Panc1 (cell line): ENCODE data around the gene TMEM203. TPM values are rescaled to one million over a fixed set of nuclear protein-coding genes. Genes with fewer than 3 reads are reported as not detected.

Experiments used
- ATAC-seq: fragments of 200-7000 bp; cut with Tn5 transposase; 2 replicates; pipeline ENCODE4 v1.9.1; 2020; ENCODE audit warnings: mild to moderate bottlenecking, moderate library complexity
- Bru-seq: library from RNA; stranded (reverse); fragments of 400-500 nt; gene quantifications from one replicate; lab custom pipeline; 2021; lab: Mats Ljungman, UMichigan
- BruChase-seq, 2 experiments: library from RNA; stranded (reverse); fragments of 400-500 nt; gene quantifications; one replicate each; lab custom pipeline; 2021; lab: Mats Ljungman, UMichigan
- BruUV-seq: library from RNA; stranded (reverse); fragments of 400-500 nt; replicated peaks from 2 replicates; lab custom pipeline; 2021; lab: Mats Ljungman, UMichigan
- CTCF ChIA-PET: fragments of 300-600 bp; sonication (Branson Sonifier 250); formaldehyde crosslinking; loops from one replicate; lab custom pipeline; 2022; ENCODE audit warnings: antibody characterized with exemption; lab: Charles Lee
- POLR2A ChIA-PET: fragments of 300-600 bp; sonication (Branson Sonifier 250); formaldehyde crosslinking; loops from one replicate; lab custom pipeline; 2022; ENCODE audit warnings: antibody characterized with exemption; lab: Charles Lee
- DNase-seq: peaks from one replicate; pipeline ENCODE4 v3.0.0-alpha.2; 2010; ENCODE audit warnings: low read depth, low spot score
- H3K27ac ChIP-seq: 2 replicates; pipeline ENCODE4 v1.5.1; 2011; ENCODE audit warnings: mild to moderate bottlenecking, low read length, inconsistent platforms
- H3K27me3 ChIP-seq: fragments of 200-500 bp; sonication (Bioruptor generic); 2 replicates; pipeline ENCODE4 v1.6.0; 2014; ENCODE audit warnings: low read length, inconsistent platforms; ENCODE audit not compliant: control insufficient read depth, insufficient read depth
- H3K36me3 ChIP-seq: fragments of 200-500 bp; sonication (Bioruptor generic); 2 replicates; pipeline ENCODE4 v1.5.1; 2014; ENCODE audit warnings: inconsistent platforms, mild to moderate bottlenecking, low read length, moderate library complexity; ENCODE audit not compliant: control insufficient read depth, insufficient read depth
- H3K4me1 ChIP-seq: 2 replicates; pipeline ENCODE4 v1.5.1; 2011; ENCODE audit warnings: inconsistent platforms, mild to moderate bottlenecking, low read length, moderate library complexity; ENCODE audit not compliant: control insufficient read depth, insufficient read depth
- H3K4me3 ChIP-seq, 2 experiments: 2 replicates each; pipeline ENCODE4 v1.5.1; 2011 to 2012; ENCODE audit warnings: low read depth in 2 of 2, low read length in 2 of 2, mild to moderate bottlenecking in 2 of 2, inconsistent platforms in 1 of 2, moderate library complexity in 1 of 2
- H3K9me3 ChIP-seq: fragments of 200-500 bp; sonication (Bioruptor generic); 2 replicates; pipeline ENCODE4 v1.5.1; 2014; ENCODE audit warnings: low read depth, mild to moderate bottlenecking, inconsistent platforms, low read length, moderate library complexity; ENCODE audit not compliant: control insufficient read depth, insufficient read depth
- CTCF ChIP-seq: fragments of 450-650 bp; IDR thresholded peaks from 2 replicates; pipeline ENCODE4 v1.5.1; 2017; ENCODE audit warnings: mild to moderate bottlenecking
- POLR2AphosphoS5 ChIP-seq: IDR thresholded peaks from 2 replicates; pipeline ENCODE4 v1.6.1; 2012; ENCODE audit warnings: mild to moderate bottlenecking, low read depth, low read length, moderate library complexity
- REST ChIP-seq, 2 experiments: IDR thresholded peaks; 2 replicates each; pipeline ENCODE4 v1.6.1; 2011 to 2012; ENCODE audit warnings: low read depth in 2 of 2, control low read depth in 1 of 2, low read length in 1 of 2, mild to moderate bottlenecking in 1 of 2, moderate library complexity in 1 of 2; ENCODE audit not compliant: insufficient read depth in 1 of 2
- SIN3A ChIP-seq: IDR thresholded peaks from 2 replicates; pipeline ENCODE4 v1.6.1; 2012; ENCODE audit warnings: low read depth, mild to moderate bottlenecking, low read length, moderate library complexity, borderline replicate concordance; ENCODE audit not compliant: insufficient read depth
- in situ Hi-C: cut with HindIII; loops from 2 replicates; pipeline ENCODE4 v1.10.0; 2016; ENCODE audit warnings: low sequenced_read_pairs, low pct_unique_long_range_greater_than_20kb
- intact Hi-C: fragments of 100-400 bp; cut with micrococcal nuclease; formaldehyde crosslinking; loops from one replicate; pipeline ENCODE4 v1.10.0; 2022; ENCODE audit not compliant: unreplicated experiment
- long read RNA-seq: library from polyadenylated mRNA; unstranded; transcript quantifications from one replicate; pipeline ENCODE4 v2.0.0, GENCODE V29; 2021; ENCODE audit not compliant: unreplicated experiment
- polyA plus RNA-seq: library from polyadenylated mRNA; unstranded; fragments of >200 nt; gene quantifications from one replicate; pipeline ENCODE4 v1.2.1, GENCODE V29; 2012; ENCODE audit warnings: missing spikeins; ENCODE audit not compliant: insufficient read length
- total RNA-seq: library from RNA; stranded (reverse); gene quantifications from one replicate; pipeline ENCODE4 v1.2.1, GENCODE V29; 2021; ENCODE audit not compliant: unreplicated experiment

The TMEM203 gene
- total RNA-seq: 25.4 TPM
- polyA plus RNA-seq: 24.8 TPM
- percentile 69 among the genes with signal in this experiment for Bru-seq, nascent RNA
- BruChase-seq, experiment 1, labeled RNA remaining after a 2-hour chase: percentile 93 among the genes with signal in this experiment
- percentile 94 among the genes with signal in this experiment for BruChase-seq, experiment 2, labeled RNA remaining after a 6-hour chase
- long read RNA-seq, transcript TMEM203-201 (1 exons, 1,557 nt): major isoform, 70 of 70 reads
- long read RNA-seq, partial matches to known transcripts: 0 of 70 reads
- long read RNA-seq, other reads (novel, unspliced or antisense): 0 of 70 reads

GRCh38 chr9:137205126-137206069 is at the start of gene TMEM203, which contains the start of gene NDOR1:
Gene TMEM203 (minus strand): TSS chr9:137205648. CDS start chr9:137205414, 234 bp downstream.
Gene NDOR1 (plus strand): TSS chr9:137205700. CDS start chr9:137205778, 78 bp downstream.
- no peaks in the 10 kb centered on the region for H3K27me3 ChIP-seq
- intact Hi-C loops: no loop called here
- no peaks in the 10 kb centered on the region for H3K9me3 ChIP-seq
- peak within 1 kb of the TSS; percentile 87 for H3K27ac ChIP-seq
- no TSS peak for BruUV-seq
- TF ChIP-seq CTCF (no peak), REST (IDR thresholded peaks at IDR 0.05; ENCODE audit: insufficient read depth in 1 of 2, low read depth in 2 of 2, low read length in 1 of 2) (no peak), POLR2AphosphoS5 (peak; percentile 74), SIN3A (peak; percentile 91; the same call in 1 of the 2 replicates)
- H3K4me1 ChIP-seq: peaks cover 22% of the 10 kb centered on the region
- H3K36me3 ChIP-seq: peaks cover 2% of the 10 kb centered on the region; the same call in 1 of the 2 replicates
- CTCF ChIA-PET: no interaction called here
- DNase-seq (no peak), ATAC-seq (peak; percentile 78)
- POLR2A ChIA-PET: interaction anchor here (0.6 kb wide), 1 partner anchor 15 kb away, joined by 3 read pairs; no protein-coding TSS in a partner anchor
- H3K4me3 ChIP-seq: peak within 1 kb of the TSS; percentile 84 to 90
- in situ Hi-C loops: no loop called here

DNA sequence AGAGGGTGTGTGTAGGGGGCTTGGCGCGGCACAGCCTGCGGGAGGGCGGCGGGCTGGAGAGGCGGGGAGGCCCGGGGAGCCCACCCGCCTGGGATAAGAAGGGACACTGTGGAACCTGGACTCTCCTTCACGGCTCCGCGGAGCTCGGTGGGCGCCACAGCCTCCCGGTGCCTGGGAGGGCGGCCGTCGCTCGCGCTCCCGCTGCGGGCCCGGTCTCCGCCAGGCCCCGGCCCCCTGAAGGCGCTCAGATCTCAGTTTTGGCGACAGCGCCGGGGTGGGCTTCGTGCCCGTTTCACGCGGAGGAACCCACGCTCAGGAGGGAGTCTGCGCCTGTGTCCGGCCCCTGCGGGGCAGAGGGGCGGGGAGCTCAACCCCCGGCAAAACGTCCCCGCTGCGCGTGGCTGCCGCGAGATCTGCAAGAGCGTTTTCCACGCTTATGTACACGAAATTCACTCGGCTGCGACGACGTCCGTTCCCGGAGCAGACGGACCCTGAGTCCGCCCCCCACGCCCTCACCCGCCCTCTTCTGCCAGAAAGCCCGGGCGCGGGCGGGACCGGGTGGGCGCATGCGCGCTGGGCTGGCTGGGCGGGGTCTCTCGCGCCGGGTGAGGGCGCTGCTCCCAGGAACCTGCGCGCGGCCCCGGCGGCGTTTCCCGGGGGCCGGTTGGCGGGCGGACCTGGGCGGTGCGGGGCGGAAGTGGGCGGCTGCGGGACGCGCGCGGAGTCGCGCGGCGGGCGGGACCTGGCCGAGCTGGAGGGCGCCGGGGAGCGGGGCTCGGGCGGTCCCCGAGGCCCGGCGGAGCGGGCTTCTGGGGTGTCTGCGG is 49.4 kb upstream of the TMEM203 start, which contains the start of gene NELFB:
TSS of gene NELFB (plus strand) at position 704 of the 824 bp plus-strand sequence.
- peaks cover 16% of the 10 kb centered on the region for H3K4me1 ChIP-seq
- H3K27ac ChIP-seq: peak within 1 kb of the TSS; percentile 82
- ATAC-seq: peak; percentile 91
- in situ Hi-C loops (no loop called here), intact Hi-C loops (no loop called here)
- BruUV-seq: no TSS peak
- TF ChIP-seq CTCF (no peak), SIN3A (peak; percentile 54; the same call in 1 of the 2 replicates)
- peak within 1 kb of the TSS; percentile 72 to 78 for H3K4me3 ChIP-seq
- H3K36me3 ChIP-seq: peaks cover 3% of the 10 kb centered on the region; the same call in 1 of the 2 replicates
- no peaks in the 10 kb centered on the region for H3K27me3 ChIP-seq
- no peaks in the 10 kb centered on the region for H3K9me3 ChIP-seq
- POLR2A ChIA-PET: interaction anchor here (0.6 to 1.6 kb wide), 2 partner anchors 12 to 14 kb away, joined by 4 read pairs; no protein-coding TSS in a partner anchor
- no peak for DNase-seq
- CTCF ChIA-PET: no interaction called here
